Lung (tissue), 12 donors: Measurements from ENCODE around the gene VRK2. TPM values are rescaled to one million over a fixed set of nuclear protein-coding genes. Genes with fewer than 3 reads are reported as not detected.

ENCODE experiments used
- ATAC-seq: fragments of 200-7000 bp; cut with Tn5 transposase; one replicate; pipeline ENCODE4 v1.9.1; 2020; ENCODE audit warnings: moderate number of reproducible peaks; ENCODE audit not compliant: insufficient read depth, low FRiP score
- DNase-seq, 3 donors: peaks; one replicate each; pipeline ENCODE4 v3.0.0-alpha.2; 2013 to 2017
- H3K27ac ChIP-seq, 2 donors: one replicate each; pipeline ENCODE4 v1.5.1; 2013; ENCODE audit warnings: mild to moderate bottlenecking in 2 of 2, moderate library complexity in 2 of 2, control low read depth in 1 of 2, inconsistent platforms in 1 of 2, low read depth in 1 of 2, low read length in 1 of 2
- H3K27me3 ChIP-seq, 3 donors: one replicate each; pipeline ENCODE4 v1.5.1; 2013; ENCODE audit warnings: low read length in 2 of 3; ENCODE audit not compliant: control insufficient read depth in 3 of 3, insufficient read depth in 3 of 3
- H3K36me3 ChIP-seq, 4 donors: one replicate each; pipeline ENCODE4 v1.5.1; 2013; ENCODE audit warnings: low read length in 4 of 4, mild to moderate bottlenecking in 1 of 4, moderate library complexity in 1 of 4; ENCODE audit not compliant: control insufficient read depth in 4 of 4, insufficient read depth in 4 of 4
- H3K4me1 ChIP-seq, 5 donors: one replicate each; pipeline ENCODE4 v1.5.1; 2013; ENCODE audit warnings: low read length in 5 of 5, mild to moderate bottlenecking in 2 of 5, moderate library complexity in 1 of 5; ENCODE audit not compliant: control insufficient read depth in 5 of 5, insufficient read depth in 5 of 5
- H3K4me3 ChIP-seq: one replicate; pipeline ENCODE4 v1.5.1; 2013; ENCODE audit warnings: mild to moderate bottlenecking, control low read depth, moderate library complexity
- H3K9ac ChIP-seq, 2 donors: one replicate each; pipeline ENCODE4 v1.5.1; 2013; ENCODE audit warnings: low read length in 2 of 2, control low read depth in 1 of 2; ENCODE audit not compliant: insufficient read depth in 1 of 2
- H3K9me3 ChIP-seq, 4 donors: one replicate each; pipeline ENCODE4 v1.5.1; 2013; ENCODE audit warnings: low read length in 3 of 4, mild to moderate bottlenecking in 1 of 4, moderate library complexity in 1 of 4; ENCODE audit not compliant: control insufficient read depth in 4 of 4, insufficient read depth in 3 of 4
- WGBS, 2 donors: extraction: QIAGEN DNeasy Blood & Tissue Kit; methylation state at CpG; one replicate each; pipeline ENCODE4 v1.1.7; 2013; 5-methylcytosine and 5-hydroxymethylcytosine counted together
- polyA plus RNA-seq, 2 donors: library from polyadenylated mRNA; stranded (reverse); fragments of 200-250 nt; gene quantifications; one replicate each; pipeline ENCODE4 v1.2.1, GENCODE V29; 2013
- total RNA-seq, 2 donors: library from RNA; depleted of rRNA in 1 of 2; stranded (reverse); fragments of >200 nt in 1 of 2; gene quantifications; one replicate each; pipeline ENCODE4 v1.2.1, GENCODE V29; 2014 to 2021
- TF ChIP-seq, protein P1 (sequence below): IDR thresholded peaks from 2 replicates; pipeline ENCODE4 v1.5.1; 2012; ENCODE audit warnings: mild to moderate bottlenecking; ENCODE audit errors: control extremely low read depth, extremely low read depth
- donor health status: control.
- donor health status: control.
- donor health status: Bipolar disorder and iron deficiency.
- donor health status: healthy.
- donor health status: DM: yes; HTN: yes; CAD: no.

The VRK2 gene
- total and polyA plus RNA-seq, 4 donors: 11.2 to 25.4 (median 14.7) TPM

DNA sequence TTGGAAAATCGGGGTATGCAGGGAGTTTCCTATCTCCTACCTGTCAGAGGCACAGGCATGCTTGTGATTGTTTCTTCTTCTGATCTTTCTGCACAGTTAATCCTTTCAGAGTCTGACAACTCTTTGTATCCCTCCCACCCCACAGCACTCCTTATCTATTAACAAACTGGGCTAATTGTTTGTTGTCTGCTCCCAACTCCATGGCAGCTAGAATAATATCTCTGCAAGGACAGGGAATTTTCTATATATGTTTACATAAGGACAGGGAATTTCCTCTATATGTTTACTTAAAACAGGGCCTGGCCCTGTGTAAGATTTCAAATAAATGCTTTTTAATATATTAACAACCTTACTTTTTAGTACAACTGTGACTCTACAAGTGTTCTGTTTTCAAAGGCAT, 36.0 kb upstream of the VRK2 start:
- Histone ChIP-seq H3K4me3 (no peak overlapping the region), H3K27ac (no peak overlapping the region), H3K9ac (no peak overlapping the region), H3K27me3 (no peaks in the 10 kb centered on the region), H3K9me3 (peaks cover 0 to under 1% (median 0%) of the 10 kb centered on the region in 4 donors), H3K36me3 (no peaks in the 10 kb centered on the region), H3K4me1 (no peaks in the 10 kb centered on the region)
- ATAC-seq (no peak), DNase-seq (peak in 1 of 3 donors; percentile 1)
- WGBS, 2 donors: 74 to 96% methylated on average over 1 of the region's 1 CpG
- TF ChIP-seq, protein P1, sequence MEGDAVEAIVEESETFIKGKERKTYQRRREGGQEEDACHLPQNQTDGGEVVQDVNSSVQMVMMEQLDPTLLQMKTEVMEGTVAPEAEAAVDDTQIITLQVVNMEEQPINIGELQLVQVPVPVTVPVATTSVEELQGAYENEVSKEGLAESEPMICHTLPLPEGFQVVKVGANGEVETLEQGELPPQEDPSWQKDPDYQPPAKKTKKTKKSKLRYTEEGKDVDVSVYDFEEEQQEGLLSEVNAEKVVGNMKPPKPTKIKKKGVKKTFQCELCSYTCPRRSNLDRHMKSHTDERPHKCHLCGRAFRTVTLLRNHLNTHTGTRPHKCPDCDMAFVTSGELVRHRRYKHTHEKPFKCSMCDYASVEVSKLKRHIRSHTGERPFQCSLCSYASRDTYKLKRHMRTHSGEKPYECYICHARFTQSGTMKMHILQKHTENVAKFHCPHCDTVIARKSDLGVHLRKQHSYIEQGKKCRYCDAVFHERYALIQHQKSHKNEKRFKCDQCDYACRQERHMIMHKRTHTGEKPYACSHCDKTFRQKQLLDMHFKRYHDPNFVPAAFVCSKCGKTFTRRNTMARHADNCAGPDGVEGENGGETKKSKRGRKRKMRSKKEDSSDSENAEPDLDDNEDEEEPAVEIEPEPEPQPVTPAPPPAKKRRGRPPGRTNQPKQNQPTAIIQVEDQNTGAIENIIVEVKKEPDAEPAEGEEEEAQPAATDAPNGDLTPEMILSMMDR: no peak

GRCh38 chr2:58019229-58019628, 27.4 kb upstream of the VRK2 start:
- no peak for ATAC-seq
- H3K27ac ChIP-seq: no peak overlapping the region

GRCh38 chr2:58025150-58025933, 21.3 kb upstream of the VRK2 start:
- DNase-seq (no peak), ATAC-seq (no peak)
- no peaks in the 10 kb centered on the region for H3K9me3 ChIP-seq
- TF ChIP-seq, protein P1: no peak
- no peak overlapping the region for H3K9ac ChIP-seq
- H3K4me1 ChIP-seq: no peaks in the 10 kb centered on the region
- H3K36me3 ChIP-seq: no peaks in the 10 kb centered on the region
- H3K27me3 ChIP-seq: no peaks in the 10 kb centered on the region
- 85 to 87% methylated on average over 2 of the region's 2 CpGs for WGBS, 2 donors
- no peak overlapping the region for H3K4me3 ChIP-seq
- no peak overlapping the region for H3K27ac ChIP-seq

More at GRCh38 chr2:58019229-58019628, 27.4 kb upstream of the VRK2 start:
- DNase-seq: no peak
- Histone ChIP-seq H3K9ac (no peak overlapping the region), H3K4me3 (no peak overlapping the region), H3K36me3 (no peaks in the 10 kb centered on the region), H3K27me3 (no peaks in the 10 kb centered on the region), H3K9me3 (peaks cover 0 to 2% (median 0%) of the 10 kb centered on the region in 4 donors), H3K4me1 (no peaks in the 10 kb centered on the region)
- TF ChIP-seq, protein P1: no peak
- WGBS, 2 donors: 49 to 83% methylated on average over 1 of the region's 1 CpG
